GM23338 (cell line): ENCODE measurements around the gene GATA1. TPM values are rescaled to one million over a fixed set of nuclear protein-coding genes. Genes with fewer than 3 reads are reported as not detected.

Experiments
- ATAC-seq: fragments of 200-7000 bp; cut with Tn5 transposase; 3 replicates; pipeline ENCODE4 v1.9.1; 2020
- DNase-seq: peaks from one replicate; pipeline ENCODE4 v3.0.0-alpha.2; 2015; ENCODE audit warnings: low spot score
- H2AFZ ChIP-seq: fragments of 200-600 bp; sonication (generic); 2 replicates; pipeline ENCODE4 v1.8.0; 2016; ENCODE audit warnings: antibody characterized with exemption, mild to moderate bottlenecking, moderate library complexity
- H3F3A ChIP-seq: fragments of 200-600 bp; sonication (generic); replicated peaks from 2 replicates; pipeline ENCODE4 v1.8.0; 2017; ENCODE audit warnings: antibody characterized with exemption, mixed run types, low read depth
- H3K27ac ChIP-seq: fragments of 200-600 bp; sonication (generic); 2 replicates; pipeline ENCODE4 v1.6.1; 2016; ENCODE audit warnings: low read depth
- H3K27me3 ChIP-seq: fragments of 200-600 bp; sonication (generic); 2 replicates; pipeline ENCODE4 v1.8.0; 2016; ENCODE audit warnings: mild to moderate bottlenecking, mixed run types, moderate library complexity; ENCODE audit not compliant: insufficient read depth
- H3K36me3 ChIP-seq: fragments of 200-600 bp; sonication (generic); 2 replicates; pipeline ENCODE4 v1.8.0; 2016; ENCODE audit warnings: mild to moderate bottlenecking; ENCODE audit not compliant: insufficient read depth
- H3K4me1 ChIP-seq: fragments of 200-600 bp; sonication (generic); 2 replicates; pipeline ENCODE4 v1.8.0; 2016; ENCODE audit warnings: mild to moderate bottlenecking, moderate library complexity; ENCODE audit not compliant: insufficient read depth
- H3K4me2 ChIP-seq: fragments of 200-600 bp; sonication (generic); 2 replicates; pipeline ENCODE4 v1.7.1; 2017; ENCODE audit warnings: mixed run types
- H3K4me3 ChIP-seq: fragments of 200-600 bp; sonication (generic); 2 replicates; pipeline ENCODE4 v1.6.1; 2016; ENCODE audit warnings: mixed run types
- H3K79me2 ChIP-seq: fragments of 200-600 bp; sonication (generic); replicated peaks from 2 replicates; pipeline ENCODE4 v1.8.0; 2017; ENCODE audit warnings: mild to moderate bottlenecking; ENCODE audit not compliant: insufficient read depth
- H3K9me2 ChIP-seq: fragments of 200-600 bp; sonication (generic); 2 replicates; pipeline ENCODE4 v1.8.0; 2017; ENCODE audit not compliant: insufficient read depth
- H4K20me1 ChIP-seq: fragments of 200-600 bp; sonication (generic); replicated peaks from 2 replicates; pipeline ENCODE4 v1.8.0; 2017; ENCODE audit warnings: mild to moderate bottlenecking; ENCODE audit not compliant: insufficient read depth
- H3K27ac Mint-ChIP-seq: 2 replicates; pipeline ENCODE4 v1.8.0; 2020; ENCODE audit warnings: inconsistent platforms, mild to moderate bottlenecking, moderate library complexity, mixed read lengths
- H3K27me3 Mint-ChIP-seq: 3 replicates; pipeline ENCODE4 v1.8.0; 2022; ENCODE audit warnings: low read depth, mild to moderate bottlenecking, moderate library complexity, mixed read lengths, inconsistent platforms; ENCODE audit not compliant: insufficient read depth, poor library complexity
- H3K36me3 Mint-ChIP-seq: 3 replicates; pipeline ENCODE4 v1.8.0; 2021; ENCODE audit warnings: low read depth, mild to moderate bottlenecking, inconsistent platforms, moderate library complexity, mixed read lengths
- H3K4me1 Mint-ChIP-seq: 3 replicates; pipeline ENCODE4 v1.8.0; 2020; ENCODE audit warnings: mild to moderate bottlenecking, inconsistent platforms, mixed read lengths
- H3K4me3 Mint-ChIP-seq: 3 replicates; pipeline ENCODE4 v1.8.0; 2021; ENCODE audit warnings: moderate library complexity, mild to moderate bottlenecking, inconsistent platforms, mixed read lengths
- H3K9me3 Mint-ChIP-seq: 3 replicates; pipeline ENCODE4 v1.8.0; 2020; ENCODE audit warnings: moderate library complexity, mild to moderate bottlenecking, inconsistent platforms, mixed read lengths
- CREB1 ChIP-seq: fragments of 250-450 bp; sonication (Bioruptor Pico); IDR thresholded peaks from 2 replicates; pipeline ENCODE4 v1.5.0; 2020; ENCODE audit warnings: low read depth, mild to moderate bottlenecking, moderate library complexity
- CTCF ChIP-seq, 2 experiments: fragments of 200-600 bp in 1 of 2; sonication (generic) in 1 of 2; conservative IDR thresholded peaks; 2 replicates each; pipeline versions ENCODE4 v1.5.1 to v1.6.1; 2016 to 2017; ENCODE audit warnings: antibody characterized with exemption in 2 of 2, low read depth in 2 of 2, mild to moderate bottlenecking in 2 of 2, moderate library complexity in 1 of 2
- ETS1 ChIP-seq: IDR thresholded peaks from 2 replicates; pipeline ENCODE4 v1.6.1; 2016; ENCODE audit warnings: antibody characterized with exemption
- EZH2 ChIP-seq: fragments of 200-600 bp; sonication (generic); IDR thresholded peaks from one replicate; pipeline ENCODE4 v1.8.0; 2017; ENCODE audit warnings: antibody characterized with exemption, mild to moderate bottlenecking, low read depth; ENCODE audit not compliant: unreplicated experiment
- EZH2phosphoT487 ChIP-seq: fragments of 200-600 bp; sonication (generic); IDR thresholded peaks from one replicate; pipeline ENCODE4 v1.8.1; 2018; ENCODE audit warnings: antibody characterized with exemption; ENCODE audit not compliant: unreplicated experiment
- JUNB ChIP-seq: IDR thresholded peaks from one replicate; pipeline ENCODE4 v1.6.1; 2016; ENCODE audit warnings: antibody characterized with exemption; ENCODE audit not compliant: unreplicated experiment
- POLR2AphosphoS5 ChIP-seq: IDR thresholded peaks from 2 replicates; pipeline ENCODE4 v1.6.1; 2016; ENCODE audit warnings: antibody characterized with exemption, low read depth
- ZNF114 ChIP-seq: fragments of 250-450 bp; sonication (Bioruptor Pico); IDR thresholded peaks from 2 replicates; pipeline ENCODE4 v1.5.0; 2020; ENCODE audit warnings: mild to moderate bottlenecking, moderate library complexity
- polyA plus RNA-seq: library from polyadenylated mRNA; unstranded; fragments of >200 nt; fragmentation: Nextera tagmentation; extraction: Ambion mirVana; gene quantifications from 2 replicates; pipeline ENCODE4 v1.2.1, GENCODE V29; 2016
- total RNA-seq: library from RNA; depleted of rRNA; stranded (reverse); fragments of >200 nt; shearing (Covaris generic); gene quantifications from 2 replicates; pipeline ENCODE4 v1.2.3, GENCODE V29; 2014

GATA1 gene
- total and polyA plus RNA-seq, 2 experiments from 2014 or later = not detected

GRCh38 chrX:48834383-48834709 is 48.0 kb downstream of the GATA1 start (continued):
- TF ChIP-seq ZNF114 (CRISPR knock-in tag) (no peak), JUNB (no peak), ETS1 (no peak), CREB1 (no peak), POLR2AphosphoS5 (no peak)

GRCh38 chrX:48835524-48836329 is 49.3 kb downstream of the GATA1 start, which contains the start of gene PCSK1N:
TSS of gene PCSK1N (minus strand) at chrX:48835610. CDS start at chrX:48835532, 78 bp downstream.
- Histone ChIP-seq H3K9me2 (no peaks in the 10 kb centered on the region), H3K36me3 (no peaks in the 10 kb centered on the region), H3K79me2 (no peaks in the 10 kb centered on the region), H4K20me1 (no peaks in the 10 kb centered on the region), H3K27ac (no peak within 1 kb of the TSS), H3F3A (0 out of 2 replicates have a peak, but pooled peaks cover 4% of the 10 kb centered on the region), H3K4me1 (no peaks in the 10 kb centered on the region), H3K27me3 (peaks cover 55% of the 10 kb centered on the region), H2AFZ (no peak within 1 kb of the TSS), H3K4me3 (peak within 1 kb of the TSS; percentile 58), H3K4me2 (peak within 1 kb of the TSS; percentile 81)
- DNase-seq = peak; percentile 61
- Mint-ChIP-seq H3K4me3 (peak within 1 kb of the TSS; percentile 76), H3K27me3 (peaks cover 42% of the 10 kb centered on the region), H3K9me3 (no peaks in the 10 kb centered on the region), H3K4me1 (peaks cover 14% of the 10 kb centered on the region), H3K27ac (no peak within 1 kb of the TSS), H3K36me3 (no peaks in the 10 kb centered on the region)
- ATAC-seq = peak; percentile 47
- TF ChIP-seq EZH2phosphoT487 (no peak), ETS1 (no peak)

GRCh38 chrX:48839686-48840085 is 53.3 kb downstream of the GATA1 start:
- H3K4me1 Mint-ChIP-seq = peaks cover 5% of the 10 kb centered on the region
- H3K9me2 ChIP-seq = no peaks in the 10 kb centered on the region
- H3K4me2 ChIP-seq = no peak overlapping the region
- H3K4me3 Mint-ChIP-seq = no peak overlapping the region
- H2AFZ ChIP-seq = no peak overlapping the region
- H3K36me3 Mint-ChIP-seq = no peaks in the 10 kb centered on the region
- no peak overlapping the region for H3K4me3 ChIP-seq
- ATAC-seq (no peak), DNase-seq (no peak)
- no peaks in the 10 kb centered on the region for H3K36me3 ChIP-seq
- no peak overlapping the region for H3K27ac Mint-ChIP-seq
- no peak overlapping the region for H3K27ac ChIP-seq
- no peaks in the 10 kb centered on the region for H4K20me1 ChIP-seq
- no peaks in the 10 kb centered on the region for H3K9me3 Mint-ChIP-seq
- H3K79me2 ChIP-seq = no peaks in the 10 kb centered on the region
- peaks cover 15% of the 10 kb centered on the region for H3K27me3 ChIP-seq
- 0 out of 2 replicates have a peak, but pooled peaks cover 4% of the 10 kb centered on the region for H3F3A ChIP-seq
- peaks cover 13% of the 10 kb centered on the region for H3K27me3 Mint-ChIP-seq
- no peaks in the 10 kb centered on the region for H3K4me1 ChIP-seq
- TF ChIP-seq CREB1 (no peak), ETS1 (no peak), JUNB (no peak), EZH2 (no peak), CTCF (conservative IDR thresholded peaks at IDR 0.05; ENCODE audit: low read depth in 2 of 2) (no peak)
